IPS-15b (cell line): Measurements from ENCODE around the gene ABCB6.
"Not testable (repeated sequence)": the region's sequence is repeated elsewhere in the genome, so short reads cannot be mapped to it uniquely, and the experiment has no call there.

Source experiments
- H3K27me3 ChIP-seq: one replicate; pipeline ENCODE4 v1.6.1; 2013; ENCODE audit warnings: low read length; ENCODE audit not compliant: control insufficient read depth, insufficient read depth
- H3K36me3 ChIP-seq: one replicate; pipeline ENCODE4 v1.6.1; 2013; ENCODE audit warnings: low read length; ENCODE audit not compliant: control insufficient read depth, insufficient read depth
- H3K4me1 ChIP-seq: one replicate; pipeline ENCODE4 v1.6.1; 2013; ENCODE audit warnings: mild to moderate bottlenecking, low read length; ENCODE audit not compliant: control insufficient read depth, insufficient read depth
- H3K4me3 ChIP-seq: one replicate; pipeline ENCODE4 v1.5.1; 2013; ENCODE audit warnings: low read depth, low read length
- H3K9ac ChIP-seq: one replicate; pipeline ENCODE4 v1.6.1; 2013; ENCODE audit warnings: low read depth, mild to moderate bottlenecking, low read length
- H3K9me3 ChIP-seq: one replicate; pipeline ENCODE4 v1.6.1; 2013; ENCODE audit warnings: mild to moderate bottlenecking, low read length; ENCODE audit not compliant: control insufficient read depth, insufficient read depth

ABCB6 gene

GRCh38 chr2:219207884-219208740, 10.6 kb downstream of the ABCB6 start:
- Histone ChIP-seq H3K4me3 (no peak overlapping the region), H3K9ac (no peak overlapping the region), H3K36me3 (peaks cover 25% of the 10 kb centered on the region), H3K9me3 (no peaks in the 10 kb centered on the region), H3K4me1 (peaks cover 5% of the 10 kb centered on the region), H3K27me3 (no peaks in the 10 kb centered on the region)

- H3K4me1 ChIP-seq, result peaks cover 5% of the 10 kb centered on the region
- H3K27me3 ChIP-seq, result no peaks in the 10 kb centered on the region
- H3K4me3 ChIP-seq, result peak overlapping the region; percentile 87
- H3K36me3 ChIP-seq, result peaks cover 24% of the 10 kb centered on the region
- peak overlapping the region; percentile 65 for H3K9ac ChIP-seq
- no peaks in the 10 kb centered on the region for H3K9me3 ChIP-seq
These were observed 11.4 kb downstream of the ABCB6 start for GRCh38 chr2:219207134-219207883.

- Histone ChIP-seq H3K9me3 (no peaks in the 10 kb centered on the region), H3K4me1 (peaks cover 5% of the 10 kb centered on the region), H3K4me3 (peak within 1 kb of the TSS; percentile 93), H3K27me3 (no peaks in the 10 kb centered on the region), H3K36me3 (peaks cover 20% of the 10 kb centered on the region), H3K9ac (peak within 1 kb of the TSS; percentile 85)
These were observed 12.2 kb downstream of the ABCB6 start, which contains the start of gene ZFAND2B for GRCh38 chr2:219206328-219207133. Gene ZFAND2B (plus strand): TSS chr2:219206782. CDS start chr2:219206988, 206 bp downstream.

- Histone ChIP-seq H3K9me3 (no peaks in the 10 kb centered on the region), H3K4me1 (peaks cover 5% of the 10 kb centered on the region), H3K4me3 (peak overlapping the region; percentile 93), H3K36me3 (peaks cover 20% of the 10 kb centered on the region), H3K9ac (peak overlapping the region; percentile 85), H3K27me3 (no peaks in the 10 kb centered on the region)
These were observed 12.8 kb downstream of the ABCB6 start for GRCh38 chr2:219205981-219206327.

GRCh38 chr2:219205165-219205538, 13.6 kb downstream of the ABCB6 start:
- Histone ChIP-seq H3K4me3 (no peak overlapping the region), H3K4me1 (peaks cover 5% of the 10 kb centered on the region), H3K9ac (no peak overlapping the region), H3K36me3 (peaks cover 12% of the 10 kb centered on the region), H3K9me3 (no peaks in the 10 kb centered on the region), H3K27me3 (no peaks in the 10 kb centered on the region)

- Histone ChIP-seq H3K27me3 (no peaks in the 10 kb centered on the region), H3K9me3 (no peaks in the 10 kb centered on the region), H3K36me3 (peaks cover 9% of the 10 kb centered on the region), H3K4me3 (no peak overlapping the region), H3K4me1 (peaks cover 5% of the 10 kb centered on the region), H3K9ac (no peak overlapping the region)
These were observed 14.2 kb downstream of the ABCB6 start for GRCh38 chr2:219204425-219205164.

DNA sequence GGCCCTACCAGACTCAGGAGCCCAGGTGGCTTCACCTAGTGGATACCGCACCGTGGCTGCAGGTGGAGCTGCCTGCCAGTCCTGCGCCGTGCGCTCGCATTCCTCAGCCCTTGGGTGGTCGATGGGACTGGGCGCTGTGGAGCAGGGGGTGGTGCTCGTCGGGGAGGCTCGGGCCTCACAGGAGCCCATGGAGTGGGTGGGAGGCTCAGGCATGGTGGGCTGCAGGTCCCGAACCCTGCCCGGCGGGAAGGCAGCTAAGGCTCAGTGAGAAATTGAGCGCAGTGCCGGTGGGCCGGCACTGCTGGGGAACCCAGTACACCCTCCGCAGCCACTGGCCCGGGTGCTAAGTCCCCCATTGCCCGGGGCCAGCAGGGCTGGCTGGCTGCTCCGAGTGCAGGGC, 17.4 kb downstream of the ABCB6 start:
- H3K9ac ChIP-seq, H3K36me3 ChIP-seq, H3K4me3 ChIP-seq, H3K27me3 ChIP-seq, H3K9me3 ChIP-seq, H3K4me1 ChIP-seq: not testable (repeated sequence)

DNA sequence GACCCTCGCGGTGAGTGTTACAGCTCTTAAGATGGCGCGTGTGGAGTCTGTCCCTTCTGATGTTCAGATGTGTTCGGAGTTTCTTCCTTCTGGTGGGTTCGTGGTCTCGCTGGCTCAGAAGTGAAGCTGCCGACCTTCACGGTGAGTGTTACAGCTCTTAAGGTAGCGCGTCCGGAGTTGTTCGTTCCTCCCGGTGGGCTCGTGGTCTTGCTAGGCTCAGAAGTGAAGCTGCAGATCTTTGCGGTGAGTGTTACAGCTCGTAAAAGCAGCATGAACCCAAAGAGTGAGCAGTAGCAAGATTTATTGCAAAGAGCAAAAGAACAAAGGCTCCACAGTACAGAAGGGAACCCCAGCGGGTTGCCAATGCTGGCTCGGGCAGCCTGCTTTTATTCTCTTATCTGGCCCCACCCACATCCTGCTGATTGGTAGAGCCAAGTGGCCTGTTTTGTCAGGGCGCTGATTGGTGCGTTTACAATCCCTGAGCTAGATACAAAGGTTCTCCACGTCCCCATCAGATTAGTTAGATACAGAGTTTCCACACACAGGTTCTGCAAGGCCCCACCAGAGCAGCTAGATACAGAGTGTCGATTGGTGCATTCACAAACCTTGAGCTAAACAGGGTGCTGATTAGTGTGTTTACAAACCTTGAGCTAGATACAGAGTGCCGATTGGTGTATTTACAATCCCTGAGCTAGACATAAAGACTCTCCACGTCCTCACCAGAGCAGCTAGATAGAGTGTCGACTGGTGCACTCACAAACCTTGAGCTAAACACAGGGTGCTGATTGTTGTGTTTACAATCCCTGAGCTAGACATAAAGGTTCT, 18.0 kb downstream of the ABCB6 start:
- H3K36me3 ChIP-seq, H3K9me3 ChIP-seq, H3K9ac ChIP-seq, H3K4me1 ChIP-seq, H3K4me3 ChIP-seq, H3K27me3 ChIP-seq: not testable (repeated sequence)

GRCh38 chr2:219199470-219200211, 19.1 kb downstream of the ABCB6 start:
- Histone ChIP-seq H3K36me3 (no peaks in the 10 kb centered on the region), H3K4me3 (no peak overlapping the region), H3K27me3 (no peaks in the 10 kb centered on the region), H3K9ac (no peak overlapping the region), H3K9me3 (no peaks in the 10 kb centered on the region), H3K4me1 (no peaks in the 10 kb centered on the region)

DNA sequence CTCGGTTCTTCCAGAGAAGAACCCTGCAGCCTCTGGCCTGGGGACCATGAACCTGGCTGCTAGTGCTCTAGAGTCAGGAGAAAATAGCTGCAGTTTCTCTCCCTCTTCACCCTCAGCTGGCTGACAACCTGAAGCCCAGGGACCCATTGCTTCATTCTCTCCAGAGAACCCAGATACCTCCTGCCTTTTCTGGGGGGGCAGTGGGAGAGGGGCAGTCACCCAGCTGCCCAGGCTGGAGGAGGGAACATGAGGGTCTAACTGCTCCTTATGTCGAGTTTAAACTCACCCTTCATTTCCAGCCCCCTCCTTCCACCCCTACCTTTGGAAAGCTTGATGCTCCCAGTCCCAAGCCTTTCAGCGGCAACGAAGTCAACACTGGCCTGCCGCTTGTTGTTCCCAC, 19.8 kb downstream of the ABCB6 start:
- no peaks in the 10 kb centered on the region for H3K36me3 ChIP-seq
- H3K9ac ChIP-seq, result no peak overlapping the region
- no peaks in the 10 kb centered on the region for H3K27me3 ChIP-seq
- no peaks in the 10 kb centered on the region for H3K9me3 ChIP-seq
- H3K4me3 ChIP-seq, result no peak overlapping the region
- H3K4me1 ChIP-seq, result no peaks in the 10 kb centered on the region
